Measurements from ENCODE around the gene TMEM174. TPM values are rescaled to one million over a fixed set of nuclear protein-coding genes. Genes with fewer than 3 reads are reported as not detected.

Gene TMEM174
- total and polyA plus RNA-seq, 2 donors (not counting 1 experiment from before 2014, with no cell fraction given) = not detected

DNA sequence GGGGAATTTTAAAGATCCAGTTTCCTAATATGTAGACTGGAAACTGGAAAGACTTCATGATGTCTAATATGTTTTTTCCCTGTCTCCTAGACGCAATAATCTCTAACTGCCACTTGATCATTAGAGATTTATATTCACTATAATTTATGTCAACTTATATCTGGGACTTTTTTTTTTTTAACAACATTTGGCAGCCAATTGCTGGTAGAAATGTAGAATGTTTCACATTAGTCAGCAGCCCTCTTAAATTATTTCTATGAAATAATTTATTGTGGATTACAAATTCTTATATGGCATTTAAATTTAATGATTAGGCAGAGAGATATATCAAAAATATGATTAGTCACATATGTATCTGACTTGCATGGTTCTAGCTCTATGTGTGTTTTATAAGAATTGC, 48.2 kb downstream of the TMEM174 start:
- H3K27me3 ChIP-seq (ENCODE audit: control insufficient read depth, insufficient read depth, low read length) = peaks cover 5% of the 10 kb centered on the region
- H3K9me3 ChIP-seq (ENCODE audit: control insufficient read depth, insufficient read depth, low read depth, low read length) = no peaks in the 10 kb centered on the region
- no peak for DNase-seq (ENCODE audit: low read depth in 2 of 2)
- no peak overlapping the region for H3K9ac ChIP-seq (ENCODE audit: insufficient read depth, low read length)
- H3K4me2 ChIP-seq (ENCODE audit: extremely low read depth, insufficient read depth, low read length) = no peak overlapping the region
- no peak overlapping the region for H3K27ac ChIP-seq (ENCODE audit: insufficient read depth, low read length)
- H3K36me3 ChIP-seq (ENCODE audit: control insufficient read depth, insufficient read depth, low read length) = no peaks in the 10 kb centered on the region
- no peaks in the 10 kb centered on the region for H3K79me2 ChIP-seq (ENCODE audit: control insufficient read depth, insufficient read depth, low read length)
- no peaks in the 10 kb centered on the region for H3K4me1 ChIP-seq (ENCODE audit: control insufficient read depth, extremely low read depth, insufficient read depth, low read length)
- no peak overlapping the region for H3K4me3 ChIP-seq (replicated peaks in 1 of 4; ENCODE audit: control extremely low read depth in 1 of 4, insufficient read depth in 1 of 4, low read depth in 3 of 4, low read length in 4 of 4)
- H2AFZ ChIP-seq (ENCODE audit: low read length) = no peak overlapping the region
- TF ChIP-seq, protein P1, sequence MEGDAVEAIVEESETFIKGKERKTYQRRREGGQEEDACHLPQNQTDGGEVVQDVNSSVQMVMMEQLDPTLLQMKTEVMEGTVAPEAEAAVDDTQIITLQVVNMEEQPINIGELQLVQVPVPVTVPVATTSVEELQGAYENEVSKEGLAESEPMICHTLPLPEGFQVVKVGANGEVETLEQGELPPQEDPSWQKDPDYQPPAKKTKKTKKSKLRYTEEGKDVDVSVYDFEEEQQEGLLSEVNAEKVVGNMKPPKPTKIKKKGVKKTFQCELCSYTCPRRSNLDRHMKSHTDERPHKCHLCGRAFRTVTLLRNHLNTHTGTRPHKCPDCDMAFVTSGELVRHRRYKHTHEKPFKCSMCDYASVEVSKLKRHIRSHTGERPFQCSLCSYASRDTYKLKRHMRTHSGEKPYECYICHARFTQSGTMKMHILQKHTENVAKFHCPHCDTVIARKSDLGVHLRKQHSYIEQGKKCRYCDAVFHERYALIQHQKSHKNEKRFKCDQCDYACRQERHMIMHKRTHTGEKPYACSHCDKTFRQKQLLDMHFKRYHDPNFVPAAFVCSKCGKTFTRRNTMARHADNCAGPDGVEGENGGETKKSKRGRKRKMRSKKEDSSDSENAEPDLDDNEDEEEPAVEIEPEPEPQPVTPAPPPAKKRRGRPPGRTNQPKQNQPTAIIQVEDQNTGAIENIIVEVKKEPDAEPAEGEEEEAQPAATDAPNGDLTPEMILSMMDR (conservative IDR thresholded peaks at IDR 0.05 in 1 of 2, IDR thresholded peaks at IDR 0.05 in 1 of 2; ENCODE audit: low read depth in 1 of 2, low read length in 2 of 2) = no peak
- TF ChIP-seq EZH2 (IDR thresholded peaks at IDR 0.05; ENCODE audit: low read length, missing control alignments) = no peak
- H4K20me1 ChIP-seq (ENCODE audit: control insufficient read depth, extremely low read depth, insufficient read depth, low read length) = no peaks in the 10 kb centered on the region

GRCh38 chr5:73221726-73222125, 48.7 kb downstream of the TMEM174 start:
- Histone ChIP-seq H3K4me2 (ENCODE audit: extremely low read depth, insufficient read depth, low read length) (no peak overlapping the region), H3K9me3 (ENCODE audit: control insufficient read depth, insufficient read depth, low read depth, low read length) (no peaks in the 10 kb centered on the region), H3K27ac (ENCODE audit: insufficient read depth, low read length) (no peak overlapping the region), H3K4me3 (replicated peaks in 1 of 4; ENCODE audit: control extremely low read depth in 1 of 4, insufficient read depth in 1 of 4, low read depth in 3 of 4, low read length in 4 of 4) (no peak overlapping the region), H3K9ac (ENCODE audit: insufficient read depth, low read length) (no peak overlapping the region), H3K27me3 (ENCODE audit: control insufficient read depth, insufficient read depth, low read length) (peaks cover 5% of the 10 kb centered on the region), H4K20me1 (ENCODE audit: control insufficient read depth, extremely low read depth, insufficient read depth, low read length) (no peaks in the 10 kb centered on the region), H3K79me2 (ENCODE audit: control insufficient read depth, insufficient read depth, low read length) (no peaks in the 10 kb centered on the region), H3K4me1 (ENCODE audit: control insufficient read depth, extremely low read depth, insufficient read depth, low read length) (no peaks in the 10 kb centered on the region), H3K36me3 (ENCODE audit: control insufficient read depth, insufficient read depth, low read length) (no peaks in the 10 kb centered on the region), H2AFZ (ENCODE audit: low read length) (no peak overlapping the region)
- TF ChIP-seq, protein P1 (conservative IDR thresholded peaks at IDR 0.05 in 1 of 2, IDR thresholded peaks at IDR 0.05 in 1 of 2; ENCODE audit: low read depth in 1 of 2, low read length in 2 of 2) = no peak
- TF ChIP-seq EZH2 (IDR thresholded peaks at IDR 0.05; ENCODE audit: low read length, missing control alignments) = no peak
- DNase-seq (ENCODE audit: low read depth in 2 of 2) = no peak

- no peaks in the 10 kb centered on the region for H3K9me3 ChIP-seq (ENCODE audit: control insufficient read depth, insufficient read depth, low read depth, low read length)
- H3K9ac ChIP-seq (ENCODE audit: insufficient read depth, low read length) = no peak overlapping the region
- H3K4me3 ChIP-seq (replicated peaks in 1 of 4; ENCODE audit: control extremely low read depth in 1 of 4, insufficient read depth in 1 of 4, low read depth in 3 of 4, low read length in 4 of 4) = no peak overlapping the region
- DNase-seq (ENCODE audit: low read depth in 2 of 2) = no peak
- no peak overlapping the region for H3K4me2 ChIP-seq (ENCODE audit: extremely low read depth, insufficient read depth, low read length)
- H3K27ac ChIP-seq (ENCODE audit: insufficient read depth, low read length) = no peak overlapping the region
- no peaks in the 10 kb centered on the region for H3K4me1 ChIP-seq (ENCODE audit: control insufficient read depth, extremely low read depth, insufficient read depth, low read length)
- H3K36me3 ChIP-seq (ENCODE audit: control insufficient read depth, insufficient read depth, low read length) = no peaks in the 10 kb centered on the region
- H2AFZ ChIP-seq (ENCODE audit: low read length) = no peak overlapping the region
- no peaks in the 10 kb centered on the region for H3K79me2 ChIP-seq (ENCODE audit: control insufficient read depth, insufficient read depth, low read length)
- no peaks in the 10 kb centered on the region for H4K20me1 ChIP-seq (ENCODE audit: control insufficient read depth, extremely low read depth, insufficient read depth, low read length)
- no peak for TF ChIP-seq EZH2 (IDR thresholded peaks at IDR 0.05; ENCODE audit: low read length, missing control alignments)
- TF ChIP-seq, protein P1 (conservative IDR thresholded peaks at IDR 0.05 in 1 of 2, IDR thresholded peaks at IDR 0.05 in 1 of 2; ENCODE audit: low read depth in 1 of 2, low read length in 2 of 2) = no peak
- peaks cover 5% of the 10 kb centered on the region for H3K27me3 ChIP-seq (ENCODE audit: control insufficient read depth, insufficient read depth, low read length)
These were observed 49.2 kb downstream of the TMEM174 start for GRCh38 chr5:73222173-73222572.

Other genes with a start within 250 kb of the TMEM174 start
- 19.2 and 19.5 TPM in 2 replicates for gene FCHO2, start 217.2 kb upstream of the TMEM174 start, total RNA-seq
- 10.2 and 11.3 TPM in 2 replicates for gene FCHO2, start 217.2 kb upstream of the TMEM174 start, polyA plus RNA-seq
- gene TMEM171, start 52.6 kb upstream of the TMEM174 start, total RNA-seq = under 0.01 and 0.83 TPM in 2 replicates
- gene TMEM171, start 52.6 kb upstream of the TMEM174 start, polyA plus RNA-seq = 1.9 and 5.8 TPM in 2 replicates